SIG-M5 (cell line): ENCODE data around the gene CCNL2.
"Not testable (repeated sequence)": the region's sequence is repeated elsewhere in the genome, so short reads cannot be mapped to it uniquely, and the experiment has no call there.

Experiments
- DNase-seq: peaks from one replicate; lab custom pipeline; 2025; lab: John Stamatoyannopoulos, UW

CCNL2 gene

GRCh38 chr1:1399872-1400575 is 889 bp upstream of the CCNL2 start:
- no peak for DNase-seq

- no peak for DNase-seq
These were observed 403 bp downstream of the CCNL2 start for GRCh38 chr1:1398677-1399186.

DNA sequence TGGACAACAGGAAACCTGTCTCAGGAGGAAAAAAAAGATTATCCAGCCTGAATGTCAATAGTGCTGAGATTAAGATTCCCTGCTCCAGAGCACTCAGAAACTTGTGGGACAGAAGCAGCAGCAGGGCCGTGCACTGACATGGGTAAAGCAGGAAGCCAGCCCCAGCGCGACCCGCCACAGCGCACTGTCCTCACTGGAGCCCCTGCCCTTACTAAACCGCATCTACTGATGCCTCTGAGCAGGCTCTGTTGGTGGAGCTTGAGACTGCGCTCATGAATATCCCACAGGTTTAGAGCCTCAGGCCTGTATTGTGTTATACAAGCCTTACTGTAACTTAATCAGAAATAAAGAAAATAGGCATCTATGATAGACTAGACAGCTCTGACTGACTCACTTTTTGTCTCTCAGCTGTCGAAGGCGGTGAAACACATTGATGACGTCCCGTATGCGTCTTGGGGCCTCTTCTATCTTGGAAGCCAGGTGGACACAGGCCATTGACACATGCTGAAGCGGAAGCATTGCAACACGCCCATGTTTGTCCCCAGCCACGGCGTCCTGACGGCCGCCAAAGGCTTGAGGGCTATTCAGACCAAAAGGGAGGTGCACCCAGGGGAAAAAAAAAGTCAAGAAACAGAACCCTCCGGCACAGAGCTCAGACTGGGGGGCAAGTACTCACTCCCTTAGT is 1.2 kb downstream of the CCNL2 start:
- no peak for DNase-seq

DNA sequence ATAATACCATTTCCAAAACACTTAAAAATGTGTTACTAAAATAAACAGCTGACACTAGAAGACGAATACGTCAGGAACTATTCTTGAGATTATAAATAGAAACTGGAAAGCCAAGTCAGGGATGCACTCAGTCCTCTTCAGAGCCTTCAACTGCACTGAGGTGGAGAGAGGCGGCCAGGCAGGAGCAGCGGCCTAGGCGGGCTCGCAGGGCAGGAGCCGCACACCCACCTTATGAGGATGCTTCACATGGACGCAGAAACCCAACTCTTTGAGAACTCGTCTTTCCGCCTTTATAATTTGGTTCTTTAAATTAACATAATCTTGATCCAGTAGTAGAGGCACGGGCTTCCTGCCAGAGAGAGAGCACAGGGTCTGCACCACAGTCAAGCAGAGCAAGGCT is 4.0 kb downstream of the CCNL2 start:
- no peak for DNase-seq

DNA sequence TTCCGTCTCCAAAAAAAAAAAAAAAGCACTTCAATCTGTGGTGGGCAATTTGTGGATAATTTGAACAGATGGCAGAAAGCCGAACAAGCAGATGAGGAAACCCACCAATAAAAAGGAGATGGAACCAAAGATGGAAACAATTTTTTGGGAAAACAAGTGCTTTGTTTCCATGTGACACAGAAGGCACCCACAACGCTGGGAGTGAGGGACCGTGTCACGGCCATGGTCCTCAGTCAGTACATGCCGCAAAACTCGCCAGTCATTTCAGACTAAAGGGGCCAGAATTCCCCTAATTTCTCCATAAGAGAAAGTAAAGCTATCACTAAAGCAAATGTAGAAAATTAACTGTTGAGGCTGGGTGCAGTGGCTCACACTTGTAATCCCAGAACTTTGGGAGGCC is 5.0 kb downstream of the CCNL2 start:
- DNase-seq: no peak

DNA sequence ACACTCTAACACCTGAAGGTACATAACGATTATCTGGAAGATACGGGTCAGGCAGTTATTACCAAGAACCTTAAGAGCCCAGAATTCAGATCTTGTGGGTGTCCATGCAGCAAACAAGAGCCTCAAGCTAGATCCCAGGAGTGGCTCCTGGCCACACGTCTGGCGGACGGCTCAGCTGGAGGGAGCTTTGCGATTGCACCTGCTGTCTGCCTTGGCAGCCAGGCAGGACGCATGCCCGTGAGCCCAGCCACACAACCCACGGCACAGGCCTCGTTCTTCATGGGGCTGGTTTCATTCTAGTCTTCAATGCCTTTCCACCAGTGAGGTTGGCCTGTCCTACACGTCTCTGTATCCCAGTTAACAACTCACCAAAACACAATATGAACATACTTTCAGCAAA is 5.7 kb downstream of the CCNL2 start:
- no peak for DNase-seq

DNA sequence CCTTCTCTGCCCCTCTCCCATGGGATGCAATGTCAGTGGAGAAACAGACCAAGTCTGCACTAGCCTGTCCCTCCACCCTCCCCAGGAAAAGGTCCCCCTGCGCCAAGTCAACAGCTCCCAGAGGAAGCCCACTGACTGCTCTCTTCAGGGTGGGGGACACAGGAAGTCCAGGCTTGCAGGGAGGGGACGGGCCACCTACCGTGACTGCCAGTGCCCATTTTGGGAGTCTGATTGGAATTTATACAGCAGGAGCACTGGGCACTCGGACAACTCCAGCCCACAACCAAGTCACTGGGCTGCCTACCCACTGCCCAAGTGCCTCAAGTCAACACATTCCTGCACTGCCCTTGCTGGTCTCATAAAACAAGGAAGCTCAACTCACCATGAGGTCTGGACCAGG is 6.1 kb downstream of the CCNL2 start:
- DNase-seq: no peak

DNA sequence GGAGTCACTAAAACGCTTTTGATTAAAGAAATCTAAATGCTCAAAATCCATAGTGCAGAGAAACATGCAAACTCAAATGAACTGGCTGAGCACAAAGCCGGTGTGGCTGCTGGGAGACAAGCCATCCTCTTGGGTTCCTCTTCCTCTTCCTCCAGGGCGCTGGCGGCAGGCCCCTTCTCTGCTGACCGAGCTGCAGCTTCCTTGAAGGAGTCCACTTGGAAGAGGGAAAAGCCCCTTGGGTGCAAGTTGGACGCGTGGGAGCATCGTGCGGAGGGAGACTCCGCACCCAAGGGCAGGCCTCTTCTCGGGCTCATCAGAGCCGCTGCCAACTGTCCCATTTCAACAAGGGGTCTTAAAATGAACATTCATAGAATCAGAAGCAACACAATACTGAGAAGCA is 7.9 kb downstream of the CCNL2 start:
- DNase-seq: no peak

DNA sequence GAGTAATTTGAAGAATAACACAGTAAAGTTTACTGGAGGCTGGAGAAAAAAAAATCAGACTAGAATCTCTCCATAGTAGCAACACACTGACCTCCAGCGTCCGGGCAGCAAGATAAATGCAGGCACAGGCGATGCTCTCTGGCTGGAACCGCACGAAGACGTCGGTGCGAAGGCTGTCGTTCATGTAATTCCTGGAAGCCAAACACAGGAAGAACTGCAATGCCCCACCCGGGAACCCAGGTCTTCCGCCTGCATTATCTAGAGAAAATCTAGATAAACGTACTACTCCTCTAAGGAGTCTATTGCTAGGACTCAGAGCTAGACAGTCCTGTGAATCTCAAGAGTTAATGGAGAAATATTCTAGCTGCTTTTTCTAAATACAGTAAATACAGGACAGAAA is 8.5 kb downstream of the CCNL2 start:
- no peak for DNase-seq

DNA sequence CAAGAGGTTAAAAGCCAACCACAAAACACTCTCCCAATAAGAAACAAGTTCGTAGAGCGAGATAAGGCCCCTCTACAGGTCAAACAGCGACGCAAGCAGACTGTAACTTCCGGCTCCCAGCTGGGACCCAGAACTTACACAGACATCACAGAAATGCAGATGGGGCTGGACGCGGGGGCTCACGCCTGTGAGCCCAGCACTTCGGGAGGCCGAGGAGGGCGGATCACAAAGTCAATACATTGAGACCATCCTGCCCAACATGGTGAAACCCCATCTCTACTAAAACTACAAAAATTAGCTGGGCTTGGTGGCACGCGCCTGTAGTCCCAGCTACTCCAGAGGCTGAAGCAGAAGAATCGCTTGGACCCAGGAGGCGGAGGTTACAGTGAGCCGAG is 11.1 kb downstream of the CCNL2 start:
- DNase-seq: no peak

DNA sequence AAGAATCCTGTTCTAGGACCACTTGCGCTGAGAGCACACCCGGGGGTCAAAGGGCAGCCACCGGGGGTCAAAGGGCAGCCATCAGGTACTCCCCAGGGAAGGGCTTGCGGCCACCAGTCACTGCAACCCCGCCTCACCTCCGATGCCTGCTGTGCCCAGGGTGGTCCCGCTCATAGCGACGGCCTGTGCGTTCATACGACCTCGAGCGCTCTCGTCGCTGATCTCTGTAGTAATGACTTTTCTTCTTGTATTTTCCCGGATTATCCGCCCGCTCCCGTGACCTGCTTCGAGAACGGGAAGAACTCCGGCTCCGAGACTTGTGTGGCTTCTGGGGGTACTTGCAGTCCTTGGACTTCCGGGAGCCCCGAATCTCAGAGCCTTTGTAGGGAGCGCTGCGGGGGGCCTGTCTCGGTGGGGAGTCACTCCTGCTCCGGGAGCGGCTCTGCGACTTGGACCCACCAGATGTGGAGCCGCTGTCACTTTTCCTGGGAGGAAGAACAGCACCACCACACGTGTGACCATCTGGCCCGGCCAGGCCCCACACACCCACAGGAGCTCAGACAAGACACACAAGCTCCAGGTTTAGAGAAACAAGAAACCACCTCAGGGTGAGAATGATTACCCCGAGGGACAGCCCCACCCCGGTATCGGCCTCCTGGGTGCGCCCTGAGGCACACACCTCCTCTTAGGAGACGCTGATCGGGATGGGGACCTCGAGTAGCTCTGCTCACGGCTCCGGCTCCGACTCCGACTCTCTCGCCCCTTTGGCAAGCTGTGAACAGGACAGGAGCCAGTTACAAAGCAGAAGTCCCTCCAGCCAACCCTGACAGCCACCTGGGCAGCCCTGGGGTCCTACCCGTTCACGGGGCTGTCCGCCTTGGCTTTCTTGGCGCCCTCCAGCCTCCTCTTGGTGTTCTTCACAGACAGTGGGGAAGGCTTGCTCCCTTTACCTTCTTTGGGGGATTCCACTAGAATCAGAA is 11.7 kb downstream of the CCNL2 start:
- DNase-seq: no peak

DNA sequence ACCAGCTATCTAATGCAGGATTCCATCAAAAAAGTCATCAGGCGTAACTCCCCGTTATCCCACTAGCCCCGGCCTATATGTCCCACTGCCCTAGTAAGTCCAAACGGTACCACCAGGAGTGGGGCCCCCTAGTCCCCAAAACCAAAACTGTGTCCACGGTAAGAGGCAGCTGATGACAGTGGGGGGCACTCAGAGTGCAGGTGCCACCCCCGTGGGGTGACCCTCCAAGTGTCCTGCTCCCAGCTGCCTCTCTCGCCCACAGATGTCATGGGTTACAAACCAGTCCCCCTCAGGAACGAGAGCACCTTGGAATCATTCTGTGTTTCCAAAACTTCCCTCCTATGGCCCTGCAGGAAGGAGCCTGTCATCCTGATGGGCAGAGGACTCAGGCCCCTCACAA is 13.2 kb downstream of the CCNL2 start:
- no peak for DNase-seq

GRCh38 chr1:1385339-1385738 is 13.8 kb downstream of the CCNL2 start:
- DNase-seq: not testable (repeated sequence)

- DNase-seq: no peak
These were observed 17.8 kb downstream of the CCNL2 start for GRCh38 chr1:1381294-1381693.

GRCh38 chr1:1380860-1381259 is 18.3 kb downstream of the CCNL2 start:
- DNase-seq: no peak

DNA sequence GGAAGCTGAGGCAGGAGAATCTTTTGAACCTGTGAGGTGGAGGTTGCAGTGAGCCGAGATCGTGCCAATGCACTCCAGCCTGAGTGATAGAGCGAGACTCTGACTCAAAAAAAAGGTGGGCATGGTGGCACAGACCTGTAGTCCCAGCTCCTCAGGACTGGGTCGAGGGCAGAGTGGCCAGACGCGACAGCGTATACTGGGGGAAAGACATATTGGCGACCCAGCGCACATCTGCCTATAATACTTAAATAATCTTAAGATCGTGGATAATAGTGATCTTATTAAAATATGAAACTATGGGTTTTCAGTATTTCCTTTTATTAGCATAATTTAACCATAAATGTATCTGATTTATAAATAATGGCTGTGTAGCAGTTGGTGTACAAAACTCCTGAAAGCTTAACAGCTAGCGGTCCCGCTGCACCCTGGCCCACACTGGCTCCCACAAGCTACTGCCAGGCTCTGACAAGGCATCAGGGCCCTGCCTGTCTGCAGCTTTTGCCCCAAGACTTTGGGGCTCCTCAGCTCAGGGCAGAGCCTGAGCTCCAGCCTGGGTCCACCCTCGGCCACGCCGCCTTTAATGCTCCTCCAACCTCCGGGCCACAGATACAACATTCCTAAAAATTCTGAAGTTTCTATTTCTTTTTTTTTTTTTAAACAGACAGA is 21.5 kb downstream of the CCNL2 start:
- DNase-seq: no peak

DNA sequence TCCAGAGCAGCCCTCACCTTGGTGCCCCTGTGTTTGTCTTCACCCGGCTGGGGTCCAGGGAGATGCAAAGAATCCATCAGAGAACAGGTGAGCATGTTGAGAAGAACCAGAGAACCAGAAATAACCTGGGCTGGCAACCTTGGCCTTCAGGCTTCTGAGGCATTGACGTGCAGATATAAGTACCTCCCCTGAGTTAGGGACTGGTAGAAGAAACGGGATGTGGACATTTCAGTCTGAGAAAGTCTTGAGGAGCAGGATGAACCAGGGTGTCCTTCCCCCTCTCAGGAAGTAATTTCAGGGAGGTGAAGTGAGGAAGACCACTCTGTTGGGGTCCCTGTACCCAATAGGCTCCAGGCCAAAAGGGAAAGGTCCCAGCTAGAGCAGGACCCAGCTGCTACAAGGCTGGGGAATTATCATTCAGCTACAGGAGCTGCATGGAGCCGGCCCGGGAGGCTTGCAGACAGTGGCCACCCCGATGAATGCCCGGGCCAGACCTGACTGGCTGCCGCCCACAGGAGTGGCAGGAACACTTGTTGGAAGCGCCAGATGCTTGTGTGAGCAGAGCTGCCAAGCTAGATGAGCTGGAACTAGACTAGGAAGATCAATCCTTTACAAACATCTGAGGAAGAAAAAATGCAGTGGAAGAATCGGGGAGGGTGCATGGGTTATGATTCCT is 22.4 kb downstream of the CCNL2 start:
- DNase-seq: no peak

- peak; percentile 84 for DNase-seq
These were observed 24.0 kb downstream of the CCNL2 start, which contains the start of gene AURKAIP1 for GRCh38 chr1:1374929-1375662. TSS of gene AURKAIP1 (minus strand) at chr1:1375207. CDS start at chr1:1374756, 451 bp downstream.

GRCh38 chr1:1374589-1374928 is 24.6 kb downstream of the CCNL2 start:
- DNase-seq: no peak

GRCh38 chr1:1373815-1374588 is 25.1 kb downstream of the CCNL2 start:
- DNase-seq: no peak
